ENCODE data around the gene UBR7.
A peak's percentile ranks its signal among the peaks of the same experiment; 100 is the strongest.
"Not testable (repeated sequence)": the region's sequence is repeated elsewhere in the genome, so short reads cannot be mapped to it uniquely, and the experiment has no call there.

Gene UBR7

DNA sequence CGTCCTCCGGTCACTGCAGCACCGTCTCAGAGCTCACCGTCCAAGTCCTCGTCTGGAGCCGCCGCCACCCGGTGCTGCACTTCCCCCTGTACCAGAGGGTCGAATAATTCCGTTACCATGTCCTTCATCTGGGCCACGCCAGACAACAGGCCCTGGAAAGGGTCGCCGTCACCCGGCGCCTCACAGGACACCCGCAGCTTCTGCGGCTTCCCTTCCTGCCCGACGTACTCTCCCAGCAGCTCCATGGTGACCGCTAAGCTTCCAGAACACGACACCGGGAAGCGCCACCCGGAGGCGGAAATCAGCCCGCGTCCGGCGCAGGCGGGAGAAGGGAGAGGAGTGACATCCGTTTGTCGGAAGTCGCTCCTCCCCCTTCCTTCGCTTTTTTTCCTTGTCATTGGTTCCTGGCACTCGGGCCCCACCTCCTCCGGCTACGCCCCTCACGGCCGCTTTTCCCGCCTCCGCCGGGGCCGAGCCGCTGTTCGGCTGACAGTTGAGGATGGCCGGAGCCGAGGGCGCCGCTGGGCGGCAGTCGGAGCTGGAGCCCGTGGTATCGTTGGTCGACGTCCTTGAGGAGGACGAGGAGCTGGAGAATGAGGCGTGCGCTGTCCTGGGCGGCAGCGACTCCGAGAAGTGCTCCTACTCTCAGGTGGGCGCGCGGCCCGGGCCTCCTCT lies at the start of gene UBR7, which contains the start of gene GON7:
Gene UBR7 (plus strand): TSS at position 464 of the 675 bp plus-strand sequence. CDS start 36 bp downstream, at position 500.
Gene GON7 (minus strand): TSS at position 273 of the 675 bp plus-strand sequence. CDS start 28 bp downstream, at position 245.
- peak; percentile 92 for DNase-seq (ENCODE audit: low spot score)
- peak; percentile 5 for TF ChIP-seq CTCF (IDR thresholded peaks at IDR 0.05; ENCODE audit: extremely low read depth, missing control alignments)

DNA sequence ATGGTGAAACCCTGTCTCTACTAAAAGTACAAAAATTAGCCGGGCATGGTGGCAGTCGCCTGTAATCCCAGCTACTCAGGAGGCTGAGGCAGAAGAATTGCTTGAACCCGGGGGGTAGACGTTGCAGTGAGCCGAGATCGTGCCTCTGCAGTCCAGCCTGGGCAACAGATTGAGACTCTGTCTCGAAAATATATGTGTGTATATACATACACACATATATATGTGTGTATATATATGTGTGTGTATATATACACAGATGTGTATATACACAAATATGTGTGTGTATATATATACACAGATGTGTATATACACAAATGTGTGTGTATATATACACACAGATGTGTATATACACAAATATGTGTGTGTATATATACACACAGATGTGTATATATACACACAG lies 48.7 kb upstream of the UBR7 start:
- not testable (repeated sequence) for DNase-seq (ENCODE audit: low spot score)

DNA sequence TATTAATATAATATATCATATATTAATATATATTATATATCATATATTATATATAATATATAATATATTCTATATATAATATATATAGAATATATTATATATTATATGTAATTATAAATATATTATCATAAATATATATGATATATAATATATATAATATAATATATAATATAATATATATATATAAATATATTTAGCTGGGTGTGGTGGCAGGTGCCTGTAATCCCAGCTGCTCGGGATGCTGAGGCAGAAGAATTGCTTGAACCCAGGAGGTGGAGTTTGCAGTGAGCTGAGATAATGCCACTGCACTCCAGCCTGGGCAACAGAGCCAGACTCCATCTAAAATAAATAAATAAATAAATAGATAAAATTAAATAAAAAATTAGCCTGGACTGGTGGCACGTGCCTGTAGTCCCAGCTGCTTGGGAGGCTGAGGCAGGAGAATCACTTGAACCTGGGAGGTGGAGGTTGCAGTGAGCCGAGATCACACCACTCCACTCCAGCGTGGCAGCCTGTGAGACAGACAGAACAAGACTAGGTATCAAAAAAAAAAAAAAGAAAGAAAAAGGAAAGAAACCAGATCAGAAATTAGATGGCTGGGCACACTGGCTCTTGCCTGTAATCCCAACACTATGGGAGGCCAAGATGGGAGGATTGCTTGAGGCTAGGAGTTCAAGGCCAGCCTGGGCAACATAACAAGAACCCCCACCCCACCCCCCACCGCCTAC lies 47.3 kb upstream of the UBR7 start:
- DNase-seq (ENCODE audit: low spot score), result not testable (repeated sequence)

DNA sequence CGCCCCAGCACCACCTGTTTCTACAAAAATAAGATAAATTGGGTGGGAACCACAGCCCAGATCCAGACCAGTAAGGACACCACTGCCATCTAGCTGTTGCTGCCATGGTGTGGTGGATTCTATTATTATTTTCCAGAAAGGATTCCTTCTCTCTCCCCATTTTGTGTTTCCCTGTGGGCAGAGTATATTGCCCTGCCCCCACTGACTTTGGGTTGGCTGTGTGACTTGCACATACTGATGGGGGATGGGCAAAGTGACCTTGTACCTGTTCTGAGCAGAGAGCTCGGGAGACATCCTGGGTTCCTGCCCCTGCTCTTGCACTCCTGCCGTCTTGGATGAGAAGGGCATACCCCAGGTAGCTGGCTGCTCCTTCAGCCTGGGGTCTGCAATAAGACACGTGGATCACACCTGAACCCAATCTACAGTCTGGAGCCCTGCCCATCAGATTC lies 46.7 kb upstream of the UBR7 start:
- no peak for DNase-seq (ENCODE audit: low spot score)
- no peak for TF ChIP-seq CTCF (IDR thresholded peaks at IDR 0.05; ENCODE audit: extremely low read depth, missing control alignments)

- no peak for DNase-seq (ENCODE audit: low spot score)
- no peak for TF ChIP-seq CTCF (IDR thresholded peaks at IDR 0.05; ENCODE audit: extremely low read depth, missing control alignments)
Observed at GRCh38 chr14:93161411-93161940, 45.6 kb upstream of the UBR7 start.

DNA sequence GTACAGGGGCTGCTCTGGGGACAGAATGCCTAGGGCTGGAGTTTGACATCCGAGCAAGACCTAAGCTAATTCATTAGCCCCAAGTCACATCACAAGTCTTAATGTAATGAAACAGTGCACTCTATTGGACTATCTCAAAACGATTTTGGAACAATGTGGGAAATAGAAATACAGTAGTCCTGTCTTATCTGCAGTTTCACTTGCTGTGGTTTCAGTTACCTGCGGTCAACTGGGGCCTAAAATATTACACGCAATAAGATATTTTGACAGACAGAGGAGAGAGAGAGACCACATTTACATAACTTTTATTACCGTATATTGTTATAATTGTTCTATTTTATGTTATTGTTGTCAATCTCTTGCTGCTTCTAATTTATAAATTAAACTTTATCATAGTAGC lies 43.5 kb upstream of the UBR7 start:
- DNase-seq (ENCODE audit: low spot score), result peak; percentile 35
- peak; percentile 8 for TF ChIP-seq CTCF (IDR thresholded peaks at IDR 0.05; ENCODE audit: extremely low read depth, missing control alignments)

GRCh38 chr14:93165271-93166265 lies 41.5 kb upstream of the UBR7 start:
- DNase-seq (ENCODE audit: low spot score), result not testable (repeated sequence)

GRCh38 chr14:93168610-93169009 lies 38.4 kb upstream of the UBR7 start:
- not testable (repeated sequence) for DNase-seq (ENCODE audit: low spot score)

- not testable (repeated sequence) for DNase-seq (ENCODE audit: low spot score)
Observed at GRCh38 chr14:93169619-93170018, 37.4 kb upstream of the UBR7 start.

DNA sequence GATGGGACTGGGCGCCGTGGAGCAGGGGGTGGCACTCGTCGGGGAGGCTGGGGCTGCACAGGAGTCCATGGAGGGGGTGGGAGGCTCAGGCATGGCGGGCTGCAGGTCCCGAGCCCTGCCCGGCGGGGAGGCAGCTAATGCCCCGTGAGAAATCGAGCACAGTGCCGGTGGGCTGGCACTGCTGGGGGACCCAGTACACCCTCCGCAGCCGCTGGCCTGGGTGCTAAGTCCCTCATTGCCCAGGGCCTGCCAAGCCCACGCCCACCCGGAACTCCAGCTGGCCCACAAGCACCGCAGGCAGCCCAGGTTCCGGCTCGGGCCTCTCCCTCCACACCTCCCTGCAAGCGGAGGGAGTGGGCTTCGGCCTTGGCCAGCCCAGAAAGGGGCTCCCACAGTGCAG lies 36.9 kb upstream of the UBR7 start:
- DNase-seq (ENCODE audit: low spot score), result not testable (repeated sequence)

Data from GM20000 (cell line).